Measurements from ENCODE around the gene UGT1A9.

The UGT1A9 gene

GRCh38 chr2:233820774-233821105 is 149.0 kb downstream of the UGT1A9 start:
- Histone ChIP-seq H3K27me3 (ENCODE audit: insufficient read depth, poor library complexity, severe bottlenecking) (no peaks in the 10 kb centered on the region), H3K27ac (replicated peaks) (no peak overlapping the region), H3K4me3 (replicated peaks; ENCODE audit: insufficient read depth, low read length) (no peak overlapping the region)
- TF ChIP-seq GABPA (IDR thresholded peaks at IDR 0.05; ENCODE audit: low read depth) (no peak), POLR2AphosphoS5 (IDR thresholded peaks at IDR 0.05; ENCODE audit: low read depth) (no peak), REST (IDR thresholded peaks at IDR 0.05; ENCODE audit: insufficient replicate concordance, low read depth) (no peak), CTCF (IDR thresholded peaks at IDR 0.05; ENCODE audit: insufficient read depth, low read length) (no peak), SPI1 (IDR thresholded peaks at IDR 0.05; ENCODE audit: borderline replicate concordance, low read depth) (no peak)
- no peak for DNase-seq (ENCODE audit: low read depth in 1 of 2, low spot score in 1 of 2)

GRCh38 chr2:233821196-233821595 is 149.5 kb downstream of the UGT1A9 start:
- Histone ChIP-seq H3K4me3 (replicated peaks; ENCODE audit: insufficient read depth, low read length) (no peak overlapping the region), H3K27ac (replicated peaks) (no peak overlapping the region), H3K27me3 (ENCODE audit: insufficient read depth, poor library complexity, severe bottlenecking) (no peaks in the 10 kb centered on the region)
- DNase-seq (ENCODE audit: low read depth in 1 of 2, low spot score in 1 of 2): no peak
- TF ChIP-seq SPI1 (IDR thresholded peaks at IDR 0.05; ENCODE audit: borderline replicate concordance, low read depth) (no peak), CTCF (IDR thresholded peaks at IDR 0.05; ENCODE audit: insufficient read depth, low read length) (no peak), REST (IDR thresholded peaks at IDR 0.05; ENCODE audit: insufficient replicate concordance, low read depth) (no peak), GABPA (IDR thresholded peaks at IDR 0.05; ENCODE audit: low read depth) (no peak), POLR2AphosphoS5 (IDR thresholded peaks at IDR 0.05; ENCODE audit: low read depth) (no peak)

GRCh38 chr2:233821709-233822100 is 150.0 kb downstream of the UGT1A9 start:
- no peak overlapping the region for H3K27ac ChIP-seq (replicated peaks)
- DNase-seq (ENCODE audit: low read depth in 1 of 2, low spot score in 1 of 2): no peak

More at GRCh38 chr2:233821709-233822100, 150.0 kb downstream of the UGT1A9 start:
- TF ChIP-seq SPI1 (IDR thresholded peaks at IDR 0.05; ENCODE audit: borderline replicate concordance, low read depth) (no peak), REST (IDR thresholded peaks at IDR 0.05; ENCODE audit: insufficient replicate concordance, low read depth) (no peak), GABPA (IDR thresholded peaks at IDR 0.05; ENCODE audit: low read depth) (no peak), POLR2AphosphoS5 (IDR thresholded peaks at IDR 0.05; ENCODE audit: low read depth) (no peak), CTCF (IDR thresholded peaks at IDR 0.05; ENCODE audit: insufficient read depth, low read length) (no peak)
- Histone ChIP-seq H3K4me3 (replicated peaks; ENCODE audit: insufficient read depth, low read length) (no peak overlapping the region), H3K27me3 (ENCODE audit: insufficient read depth, poor library complexity, severe bottlenecking) (no peaks in the 10 kb centered on the region)
